ENCODE results near the gene NEK11.

NEK11 gene

GRCh38 chr3:131232711-131233267 lies 206.1 kb downstream of the NEK11 start:
- DNase-seq = no peak

GRCh38 chr3:131233900-131234668 lies 207.4 kb downstream of the NEK11 start:
- DNase-seq = no peak

GRCh38 chr3:131236421-131236820 lies 209.7 kb downstream of the NEK11 start:
- DNase-seq = no peak

- DNase-seq = no peak
These were observed 211.8 kb downstream of the NEK11 start for GRCh38 chr3:131238496-131238895.

GRCh38 chr3:131239267-131239666 lies 212.6 kb downstream of the NEK11 start:
- DNase-seq = no peak

- DNase-seq = no peak
These were observed 215.5 kb downstream of the NEK11 start for GRCh38 chr3:131242201-131242600.

- DNase-seq = no peak
These were observed 223.8 kb downstream of the NEK11 start for GRCh38 chr3:131250466-131250865.

- no peak for DNase-seq
These were observed 233.8 kb downstream of the NEK11 start for GRCh38 chr3:131260525-131260924.

- no peak for DNase-seq
These were observed 234.4 kb downstream of the NEK11 start for GRCh38 chr3:131261104-131261503.

- DNase-seq = no peak
These were observed 248.9 kb downstream of the NEK11 start for GRCh38 chr3:131275556-131275955.

- no peak for DNase-seq
These were observed 251.3 kb downstream of the NEK11 start for GRCh38 chr3:131277836-131278497.

- DNase-seq = no peak
These were observed 252.9 kb downstream of the NEK11 start for GRCh38 chr3:131279577-131279976.

- DNase-seq = no peak
These were observed 255.7 kb downstream of the NEK11 start for GRCh38 chr3:131282379-131282778.

- DNase-seq = no peak
These were observed 256.3 kb downstream of the NEK11 start for GRCh38 chr3:131282967-131283366.

GRCh38 chr3:131283862-131284261 lies 257.2 kb downstream of the NEK11 start:
- no peak for DNase-seq

GRCh38 chr3:131284302-131284701 lies 257.6 kb downstream of the NEK11 start:
- DNase-seq = no peak

GRCh38 chr3:131285456-131285855 lies 258.8 kb downstream of the NEK11 start:
- no peak for DNase-seq

GRCh38 chr3:131299836-131300235 lies 273.2 kb downstream of the NEK11 start:
- no peak for DNase-seq

GRCh38 chr3:131303848-131304247 lies 277.2 kb downstream of the NEK11 start:
- no peak for DNase-seq

- no peak for DNase-seq
These were observed 278.2 kb downstream of the NEK11 start for GRCh38 chr3:131304890-131305289.

- no peak for DNase-seq
These were observed 279.6 kb downstream of the NEK11 start for GRCh38 chr3:131306242-131306641.

GRCh38 chr3:131314318-131314717 lies 287.6 kb downstream of the NEK11 start:
- DNase-seq = no peak

- no peak for DNase-seq
These were observed 288.5 kb downstream of the NEK11 start for GRCh38 chr3:131315162-131315561.

- no peak for DNase-seq
These were observed 291.0 kb downstream of the NEK11 start for GRCh38 chr3:131317667-131318066.

All from NCI-H446 (cell line).